Fibroblast of lung (primary cell): ENCODE data around the gene C2orf76. TPM values are rescaled to one million over a fixed set of nuclear protein-coding genes. Genes with fewer than 3 reads are reported as not detected.

Experiments used
- DNase-seq, 2 donors: peaks; one replicate each; pipeline versions ENCODE4 v3.0.0 to v3.0.0-alpha.2; 2010; ENCODE audit warnings: low read depth in 2 of 2
- H2AFZ ChIP-seq: 2 replicates; pipeline ENCODE4 v1.5.1; 2012; ENCODE audit warnings: low read length, control low read depth, inconsistent platforms
- H3K27ac ChIP-seq: 2 replicates; pipeline ENCODE4 v1.5.1; 2011; ENCODE audit warnings: low read length, control low read depth; ENCODE audit not compliant: insufficient read depth
- H3K27me3 ChIP-seq: 2 replicates; pipeline ENCODE4 v1.5.1; 2011; ENCODE audit warnings: mild to moderate bottlenecking, low read length; ENCODE audit not compliant: control insufficient read depth, insufficient read depth
- H3K36me3 ChIP-seq: 2 replicates; pipeline ENCODE4 v1.5.1; 2011; ENCODE audit warnings: low read length; ENCODE audit not compliant: control insufficient read depth, insufficient read depth
- H3K4me1 ChIP-seq: 2 replicates; pipeline ENCODE4 v1.5.1; 2011; ENCODE audit warnings: low read length; ENCODE audit not compliant: control insufficient read depth, insufficient read depth; ENCODE audit errors: extremely low read depth
- H3K4me2 ChIP-seq: 2 replicates; pipeline ENCODE4 v1.5.1; 2011; ENCODE audit warnings: low read length, control low read depth; ENCODE audit not compliant: insufficient read depth; ENCODE audit errors: extremely low read depth
- H3K4me3 ChIP-seq, 4 experiments: fragments of 200-600 bp in 1 of 4; sonication (generic) in 1 of 4; replicated peaks in 1 of 4; 2 replicates each; pipeline ENCODE4 v1.5.1; 2011 to 2016; ENCODE audit warnings: low read length in 4 of 4, low read depth in 3 of 4, mild to moderate bottlenecking in 3 of 4, control low read depth in 2 of 4, inconsistent platforms in 1 of 4, mixed read lengths in 1 of 4; ENCODE audit not compliant: insufficient read depth in 1 of 4; ENCODE audit errors: control extremely low read depth in 1 of 4
- H3K79me2 ChIP-seq: 2 replicates; pipeline ENCODE4 v1.5.1; 2012; ENCODE audit warnings: mild to moderate bottlenecking, low read length, inconsistent platforms; ENCODE audit not compliant: control insufficient read depth, insufficient read depth
- H3K9ac ChIP-seq: 2 replicates; pipeline ENCODE4 v1.5.1; 2011; ENCODE audit warnings: mild to moderate bottlenecking, low read length, control low read depth; ENCODE audit not compliant: insufficient read depth
- H3K9me3 ChIP-seq: 2 replicates; pipeline ENCODE4 v1.5.1; 2012; ENCODE audit warnings: low read depth, low read length; ENCODE audit not compliant: control insufficient read depth, insufficient read depth
- H4K20me1 ChIP-seq: 2 replicates; pipeline ENCODE4 v1.5.1; 2011; ENCODE audit warnings: low read length; ENCODE audit not compliant: control insufficient read depth, insufficient read depth; ENCODE audit errors: extremely low read depth
- CTCF ChIP-seq, 2 donors: IDR thresholded peaks in 1 of 2; conservative IDR thresholded peaks in 1 of 2; 1 replicate in 1 of 2; 2 replicates in 1 of 2; pipeline ENCODE4 v1.5.1; 2011 to 2012; ENCODE audit warnings: low read length in 2 of 2, control low read depth in 1 of 2, inconsistent platforms in 1 of 2, low read depth in 1 of 2, mild to moderate bottlenecking in 1 of 2
- EZH2 ChIP-seq: IDR thresholded peaks from 2 replicates; pipeline ENCODE4 v1.5.1; 2012; ENCODE audit warnings: low read length, control low read depth, mild to moderate bottlenecking; ENCODE audit errors: missing control alignments
- polyA plus RNA-seq, 2 donors: library from polyadenylated mRNA; depleted of rRNA in 1 of 2; stranded (reverse) in 1 of 2; unstranded in 1 of 2; fragments of >200 nt; gene quantifications; 2 replicates each; pipeline ENCODE4 v1.2.1, GENCODE V29; 2011 to 2012; ENCODE audit warnings: missing spikeins in 1 of 2
- total RNA-seq: library from RNA; depleted of rRNA; stranded (reverse); fragments of >200 nt; gene quantifications from 2 replicates; pipeline ENCODE4 v1.2.1, GENCODE V29; 2014

The C2orf76 gene
- total and polyA plus RNA-seq, 2 donors (not counting 1 experiment from before 2014, with no cell fraction given): 14.6 to 17.8 TPM

DNA sequence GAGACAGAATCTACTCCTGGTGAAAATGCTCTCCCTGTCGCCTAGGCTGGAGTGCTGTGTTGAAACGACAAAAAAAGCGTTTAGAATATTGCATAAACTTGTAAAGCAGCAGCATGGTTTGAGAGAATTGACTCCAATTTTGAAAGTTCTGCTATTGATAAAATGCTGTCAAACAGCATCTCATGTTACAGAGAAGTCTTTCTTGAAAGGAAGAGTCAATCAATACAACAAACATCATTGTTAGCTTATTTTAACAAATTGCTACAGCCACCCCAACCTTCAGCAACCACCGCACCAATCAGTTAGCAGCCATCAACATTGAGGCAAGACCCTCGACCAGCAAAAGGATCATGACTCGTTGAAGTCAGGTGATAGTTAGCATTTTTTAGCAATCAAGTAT is 6.9 kb downstream of the C2orf76 start:
- Histone ChIP-seq H4K20me1 (no peaks in the 10 kb centered on the region), H3K79me2 (no peaks in the 10 kb centered on the region), H3K9ac (no peak overlapping the region), H3K36me3 (no peaks in the 10 kb centered on the region), H3K27me3 (no peaks in the 10 kb centered on the region), H3K27ac (no peak overlapping the region), H3K4me2 (no peak overlapping the region), H3K4me3 (no peak overlapping the region), H3K4me1 (no peaks in the 10 kb centered on the region), H3K9me3 (no peaks in the 10 kb centered on the region), H2AFZ (no peak overlapping the region)
- no peak for DNase-seq
- TF ChIP-seq CTCF (conservative IDR thresholded peaks at IDR 0.05 in 1 of 2, IDR thresholded peaks at IDR 0.05 in 1 of 2; ENCODE audit: low read depth in 1 of 2, low read length in 2 of 2) (no peak), EZH2 (no peak)

- Histone ChIP-seq H3K27ac (no peak overlapping the region), H3K79me2 (no peaks in the 10 kb centered on the region), H3K9me3 (no peaks in the 10 kb centered on the region), H3K36me3 (no peaks in the 10 kb centered on the region), H3K4me3 (no peak overlapping the region), H3K4me2 (no peak overlapping the region), H3K9ac (no peak overlapping the region), H3K4me1 (no peaks in the 10 kb centered on the region), H4K20me1 (no peaks in the 10 kb centered on the region), H3K27me3 (no peaks in the 10 kb centered on the region), H2AFZ (no peak overlapping the region)
- no peak for TF ChIP-seq EZH2
- no peak for TF ChIP-seq CTCF (conservative IDR thresholded peaks at IDR 0.05 in 1 of 2, IDR thresholded peaks at IDR 0.05 in 1 of 2; ENCODE audit: low read depth in 1 of 2, low read length in 2 of 2)
- no peak for DNase-seq
Observed at GRCh38 chr2:119354860-119355259, 11.8 kb downstream of the C2orf76 start.

DNA sequence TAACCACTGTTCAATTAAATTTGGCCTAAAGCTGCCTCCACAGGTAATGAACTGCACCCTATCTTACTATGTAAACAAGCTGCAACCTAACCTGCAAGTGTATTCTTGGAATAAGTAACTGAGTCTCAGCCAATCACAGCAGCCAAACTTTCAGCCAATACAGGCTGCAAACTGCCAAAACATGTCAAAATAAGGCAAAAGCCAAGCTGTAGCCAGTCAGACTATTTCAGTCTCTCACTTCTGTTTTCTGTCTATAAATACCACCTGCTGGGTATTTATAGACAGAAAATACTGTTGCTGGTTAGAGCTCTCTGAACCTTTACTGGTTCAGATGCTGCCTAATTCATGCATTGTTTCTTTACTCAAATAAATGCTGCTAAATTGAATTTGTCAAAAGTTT is 14.3 kb downstream of the C2orf76 start:
- Histone ChIP-seq H3K9ac (no peak overlapping the region), H3K27me3 (no peaks in the 10 kb centered on the region), H3K36me3 (no peaks in the 10 kb centered on the region), H3K4me1 (no peaks in the 10 kb centered on the region), H3K9me3 (no peaks in the 10 kb centered on the region), H3K27ac (no peak overlapping the region), H3K79me2 (no peaks in the 10 kb centered on the region), H3K4me2 (no peak overlapping the region), H4K20me1 (no peaks in the 10 kb centered on the region), H3K4me3 (no peak overlapping the region), H2AFZ (no peak overlapping the region)
- no peak for DNase-seq
- TF ChIP-seq EZH2 (no peak), CTCF (conservative IDR thresholded peaks at IDR 0.05 in 1 of 2, IDR thresholded peaks at IDR 0.05 in 1 of 2; ENCODE audit: low read depth in 1 of 2, low read length in 2 of 2) (no peak)
